AG08395 (cell line): ENCODE data around the gene RNF213.
"Not testable (repeated sequence)": the region's sequence is repeated elsewhere in the genome, so short reads cannot be mapped to it uniquely, and the experiment has no call there.

Experiments used
- DNase-seq: peaks from one replicate; pipeline ENCODE4 v3.0.0; 2012; ENCODE audit warnings: mixed read lengths, low spot score

Gene RNF213

DNA sequence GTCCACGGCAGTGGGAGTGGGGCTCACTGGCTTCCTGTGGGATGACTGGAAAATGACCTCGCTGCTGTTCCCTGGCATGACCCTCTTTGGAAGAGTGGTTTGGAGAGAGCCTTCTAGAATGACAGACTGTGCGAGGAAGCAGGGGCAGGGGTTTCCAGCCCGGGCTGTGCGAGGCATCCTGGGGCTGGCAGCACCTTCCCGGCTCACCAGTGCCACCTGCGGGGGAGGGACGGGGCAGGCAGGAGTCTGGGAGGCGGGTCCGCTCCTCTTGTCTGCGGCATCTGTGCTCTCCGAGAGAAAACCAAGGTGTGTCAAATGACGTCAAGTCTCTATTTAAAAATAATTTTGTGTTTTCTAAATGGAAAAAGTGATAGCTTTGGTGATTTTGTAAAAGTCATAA lies 7.8 kb upstream of the RNF213 start:
- DNase-seq = no peak

DNA sequence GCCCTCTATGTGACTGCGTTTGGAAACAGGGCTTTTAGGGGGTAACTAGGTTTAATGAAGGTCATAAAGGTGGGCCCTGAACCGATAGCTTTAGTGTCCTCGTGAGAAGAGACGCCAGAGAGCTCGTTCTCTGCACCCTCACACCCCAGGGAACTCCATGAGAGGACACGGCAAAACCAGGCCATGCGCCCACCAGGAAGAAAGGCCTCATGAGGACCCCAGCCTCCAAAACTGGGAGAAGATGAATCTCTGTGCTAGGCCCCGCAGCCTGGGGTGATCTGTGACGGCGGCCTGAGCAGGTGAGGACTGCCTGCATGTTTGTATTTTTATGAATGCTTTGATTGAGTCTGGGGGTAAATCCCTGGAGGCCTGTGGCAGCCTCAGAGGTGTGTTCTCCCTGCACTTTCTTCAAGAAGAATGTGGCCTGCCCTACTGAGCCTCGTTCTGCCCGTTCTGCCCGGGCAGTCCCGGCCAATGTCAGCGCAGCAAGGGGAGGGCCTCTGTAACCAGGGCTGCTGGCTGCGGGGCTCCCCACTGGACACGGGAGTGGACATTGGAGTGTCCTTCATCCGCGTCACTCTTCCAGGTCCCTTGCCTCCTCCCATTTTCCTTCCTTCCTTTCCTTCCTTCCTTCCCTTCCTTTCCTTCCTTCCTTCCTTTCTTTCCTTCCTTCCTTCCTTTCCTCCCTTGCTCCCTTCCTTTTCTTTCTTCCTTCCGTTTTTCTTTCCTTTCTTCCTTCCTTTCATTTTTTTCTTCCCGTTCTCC lies 6.8 kb upstream of the RNF213 start:
- no peak for DNase-seq

DNA sequence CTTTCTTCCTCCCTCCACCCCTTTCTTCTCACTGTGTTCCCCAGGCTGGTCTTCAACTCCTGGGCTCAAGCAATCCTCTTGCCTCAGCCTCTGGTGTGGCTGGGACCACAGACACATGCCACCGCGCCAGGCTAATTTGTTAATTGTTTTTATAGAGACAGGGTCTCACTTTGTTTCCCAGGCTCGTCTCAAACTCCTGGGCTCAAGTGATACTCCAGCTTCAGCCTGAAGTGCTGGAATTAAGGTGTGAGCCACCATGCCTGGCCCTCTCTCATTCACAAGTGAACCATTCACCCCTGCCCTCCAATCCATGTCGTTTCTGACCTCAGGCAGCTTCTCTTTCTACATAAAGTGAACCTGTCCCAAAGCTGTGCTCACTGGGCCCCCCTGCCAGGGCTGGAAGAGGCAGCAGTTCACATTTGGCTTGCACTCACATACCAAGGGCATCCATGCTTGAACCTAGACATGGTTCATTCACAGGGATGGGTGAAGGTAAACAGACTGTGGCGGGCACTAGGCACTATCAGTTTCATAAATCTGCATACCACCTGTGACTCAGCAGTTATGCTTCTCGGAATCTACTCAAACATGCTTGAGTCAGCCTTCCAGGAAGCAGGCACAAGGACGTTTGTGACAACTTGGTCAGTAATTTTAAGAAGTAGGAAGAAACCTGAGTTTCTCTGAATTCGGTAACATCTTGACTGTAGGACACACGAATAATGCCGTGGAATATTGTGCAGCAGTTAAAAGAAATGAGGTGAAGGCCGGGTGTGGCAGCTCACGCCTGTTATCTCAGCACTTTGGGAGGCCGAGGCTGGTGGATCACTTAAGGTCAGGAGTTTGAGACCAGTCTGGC lies 6.0 kb upstream of the RNF213 start:
- DNase-seq = peak; percentile 89

DNA sequence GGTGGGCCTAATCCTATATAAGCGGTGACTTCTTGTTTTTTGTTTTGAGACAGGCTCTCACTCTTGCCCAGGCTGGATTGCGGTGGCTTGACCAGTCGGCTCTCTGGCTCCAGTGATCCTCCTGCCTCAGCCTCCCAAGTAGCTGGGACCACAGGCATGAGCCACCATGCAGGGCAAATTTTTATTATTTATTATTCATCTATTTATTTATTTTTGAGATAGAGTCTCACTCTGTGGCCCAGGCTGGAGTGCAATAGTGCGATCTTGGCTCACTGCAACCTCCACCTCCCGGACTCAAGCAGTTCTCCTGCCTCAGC lies 4.7 kb upstream of the RNF213 start:
- DNase-seq = no peak

DNA sequence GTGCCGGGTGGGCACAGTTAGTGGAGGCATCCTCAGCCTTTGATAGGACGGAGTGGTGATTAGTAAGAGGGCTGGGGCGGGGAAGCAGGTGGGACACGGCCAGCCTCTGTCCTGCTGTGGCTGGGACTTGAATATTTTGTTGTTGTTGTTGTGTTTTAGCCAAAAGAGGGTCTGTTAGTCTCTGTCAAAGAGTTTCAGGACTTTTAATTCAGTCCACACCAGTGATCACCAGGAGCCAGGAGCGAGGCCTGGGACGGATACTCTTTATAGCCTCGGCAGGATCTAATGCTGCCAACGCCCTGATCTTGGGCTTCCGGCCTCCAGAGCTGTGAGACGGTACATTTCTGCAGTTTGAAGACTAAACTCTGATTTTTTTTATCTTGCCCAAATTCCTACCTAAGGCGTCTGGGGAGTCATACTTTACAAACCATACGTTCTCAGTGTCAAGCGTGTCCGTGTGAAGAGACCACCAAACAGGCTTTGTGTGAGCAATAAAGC lies 2.9 kb upstream of the RNF213 start:
- no peak for DNase-seq

DNA sequence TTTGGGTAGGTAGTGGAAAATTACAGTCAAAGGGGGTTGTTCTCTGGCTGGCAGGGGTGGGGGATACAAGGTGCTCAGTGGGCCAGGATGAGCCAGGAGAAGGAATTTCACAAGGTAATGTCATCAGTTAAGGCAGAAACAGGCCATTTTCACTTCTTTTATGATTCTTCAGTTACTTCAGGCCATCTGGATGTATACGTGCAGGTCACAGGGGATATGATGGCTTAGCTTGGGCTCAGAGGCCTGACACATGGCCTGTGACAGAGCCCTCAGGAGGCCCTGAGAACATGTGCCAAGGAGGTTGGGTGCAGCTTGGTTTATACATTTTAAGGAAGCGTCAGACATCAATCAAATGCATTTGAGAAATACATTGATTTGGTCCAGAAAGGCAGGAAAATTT lies 2.4 kb upstream of the RNF213 start:
- not testable (repeated sequence) for DNase-seq

DNA sequence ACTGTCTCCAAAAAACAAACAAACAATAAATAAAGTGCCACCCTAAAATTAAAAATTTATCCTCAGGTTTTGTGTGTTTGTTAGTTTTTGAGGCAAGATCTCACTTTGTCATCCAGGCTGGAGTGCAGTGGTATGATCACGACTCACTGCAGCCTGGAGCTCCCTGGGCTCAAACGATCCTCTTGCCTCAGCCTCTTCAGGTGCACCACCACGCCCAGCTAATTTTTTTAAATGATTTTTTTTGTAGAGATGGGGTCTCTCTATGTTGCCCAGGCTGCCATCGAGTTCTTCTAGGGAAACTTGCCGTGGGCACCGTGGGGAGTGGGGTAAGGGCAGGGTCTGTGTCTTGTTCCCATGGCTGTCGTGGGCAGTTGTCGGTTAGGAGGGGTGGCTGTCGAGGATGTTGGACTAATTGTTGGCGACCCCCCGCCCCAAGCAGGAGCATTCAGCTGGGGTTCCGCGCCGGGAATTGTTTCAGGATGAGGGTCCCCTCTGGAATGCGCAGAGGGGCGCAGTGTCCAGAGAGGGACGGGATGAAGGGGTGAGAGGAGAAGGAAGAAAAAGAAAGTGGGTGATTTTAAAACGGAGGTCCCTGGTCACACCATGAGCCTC lies 1.1 kb upstream of the RNF213 start:
- no peak for DNase-seq

DNA sequence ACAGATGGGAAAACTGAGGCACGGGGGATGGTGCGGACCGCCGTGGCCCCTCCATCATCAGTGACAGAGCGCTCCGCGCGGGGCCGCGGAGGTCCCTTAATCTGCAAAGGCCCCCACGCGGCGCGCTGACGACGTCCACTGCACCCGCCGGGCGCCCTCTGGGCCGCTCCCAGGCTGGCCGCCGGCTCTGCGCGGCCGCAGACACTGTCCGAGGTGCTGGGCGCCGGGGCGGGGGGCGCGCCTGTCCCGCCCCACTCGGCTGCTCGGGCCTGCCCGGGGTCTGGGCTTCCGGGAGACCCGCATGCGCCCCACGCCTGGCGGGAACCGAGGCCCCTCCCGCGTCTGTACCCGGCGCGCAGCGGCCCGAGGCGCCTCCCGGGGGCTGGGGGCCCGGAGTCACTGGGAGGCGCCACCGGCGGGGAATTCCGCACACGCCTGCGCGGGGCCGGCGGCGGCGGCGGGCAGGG lies 550 bp upstream of the RNF213 start:
- peak; percentile 94 for DNase-seq

DNA sequence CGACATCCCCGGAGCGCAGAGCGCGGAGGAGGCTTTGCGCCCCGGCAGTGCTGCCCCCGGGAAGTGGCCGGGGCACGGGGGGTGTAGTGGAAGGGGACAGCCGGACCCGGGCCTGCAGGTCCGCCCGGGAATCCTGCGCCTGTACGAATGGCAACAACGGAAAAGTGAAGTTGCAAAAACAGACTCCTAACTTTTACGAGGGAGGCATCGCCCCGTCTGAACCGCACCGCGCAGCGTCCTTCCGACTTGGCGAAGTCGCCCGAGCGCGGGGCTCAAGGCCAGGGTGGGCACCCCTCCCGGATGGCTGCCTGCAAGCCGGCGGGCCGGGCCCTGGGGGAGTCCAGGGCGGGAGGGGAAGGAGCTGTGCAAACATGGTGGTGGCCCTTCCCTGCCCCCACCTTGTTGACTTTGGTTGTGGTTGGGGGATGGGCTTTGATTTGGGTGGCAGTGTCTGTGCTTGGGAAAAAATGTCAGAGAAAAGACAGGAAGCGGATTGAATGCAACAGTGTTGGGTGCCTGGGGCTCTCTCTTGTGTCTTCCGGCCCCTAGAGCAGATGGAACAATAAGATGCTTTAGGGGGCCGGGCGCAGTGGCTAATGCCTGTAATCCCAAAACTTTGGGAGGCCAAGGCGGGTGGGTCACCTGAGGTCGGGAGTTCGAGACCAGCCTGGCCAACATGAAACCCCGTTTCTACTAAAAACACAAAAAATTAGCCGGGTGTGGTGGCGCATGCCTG lies 675 bp downstream of the RNF213 start:
- peak; percentile 34 for DNase-seq

DNA sequence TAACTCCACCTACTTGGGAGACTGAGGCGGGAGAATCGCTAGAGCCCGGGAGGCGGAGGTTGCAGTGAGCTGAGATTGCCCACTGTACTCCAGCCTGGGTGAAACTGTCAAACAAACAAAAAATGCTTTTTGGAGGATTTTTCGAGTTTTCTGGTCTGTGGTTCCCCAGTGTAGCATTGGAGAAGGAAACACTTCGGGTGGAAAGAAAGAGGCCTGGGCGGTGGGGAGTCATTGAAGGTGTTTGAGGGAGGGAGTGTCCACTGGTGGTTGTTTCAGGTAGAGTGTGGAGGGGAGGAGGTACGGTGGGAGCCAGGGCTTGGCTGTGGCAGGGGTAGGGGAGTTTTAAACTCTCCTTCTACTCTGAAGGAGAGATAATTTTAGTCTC lies 1.2 kb downstream of the RNF213 start:
- no peak for DNase-seq

DNA sequence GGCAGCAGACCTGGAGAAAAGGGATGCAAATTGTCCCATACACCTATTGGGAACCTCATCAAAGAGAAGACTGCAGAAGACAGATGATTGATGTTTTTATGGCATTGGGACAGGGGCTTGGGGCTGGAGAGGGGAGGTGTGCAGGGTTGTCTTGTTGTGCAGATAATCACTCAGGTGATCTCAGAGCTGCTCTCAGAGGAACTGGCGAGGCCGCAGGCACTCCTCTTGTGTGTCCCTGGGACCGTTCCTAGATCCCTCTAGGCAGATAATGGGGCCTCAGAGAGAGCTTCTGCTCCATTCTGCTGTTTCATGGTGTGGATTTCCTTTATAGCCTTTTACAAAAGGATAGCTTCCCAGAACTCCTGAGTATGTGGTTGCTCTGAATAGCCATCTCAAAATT lies 1.6 kb downstream of the RNF213 start:
- no peak for DNase-seq

DNA sequence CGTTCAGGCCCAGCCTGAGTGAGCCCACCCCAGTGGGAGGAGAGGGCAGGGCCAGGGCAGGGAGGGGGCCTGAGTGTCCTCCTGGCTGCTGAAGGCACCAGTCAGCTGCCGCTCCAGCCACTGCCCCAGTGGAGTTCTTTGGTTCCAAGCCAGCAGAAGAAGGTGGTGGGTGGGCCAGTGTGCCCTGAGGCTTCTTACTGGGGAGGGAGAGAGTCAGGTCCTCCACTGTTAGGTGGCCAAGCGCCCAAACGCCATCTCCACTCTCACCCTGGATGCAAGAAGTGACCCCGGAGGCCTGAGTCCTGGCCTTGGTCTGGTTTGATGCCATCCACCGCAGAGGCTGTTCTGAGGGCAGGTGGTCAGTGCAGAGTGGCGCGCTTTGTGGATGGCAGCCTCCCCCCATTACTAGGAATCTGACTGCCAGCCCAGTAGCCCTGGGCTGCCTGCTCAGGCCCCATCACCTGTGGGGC lies 2.2 kb downstream of the RNF213 start:
- no peak for DNase-seq

DNA sequence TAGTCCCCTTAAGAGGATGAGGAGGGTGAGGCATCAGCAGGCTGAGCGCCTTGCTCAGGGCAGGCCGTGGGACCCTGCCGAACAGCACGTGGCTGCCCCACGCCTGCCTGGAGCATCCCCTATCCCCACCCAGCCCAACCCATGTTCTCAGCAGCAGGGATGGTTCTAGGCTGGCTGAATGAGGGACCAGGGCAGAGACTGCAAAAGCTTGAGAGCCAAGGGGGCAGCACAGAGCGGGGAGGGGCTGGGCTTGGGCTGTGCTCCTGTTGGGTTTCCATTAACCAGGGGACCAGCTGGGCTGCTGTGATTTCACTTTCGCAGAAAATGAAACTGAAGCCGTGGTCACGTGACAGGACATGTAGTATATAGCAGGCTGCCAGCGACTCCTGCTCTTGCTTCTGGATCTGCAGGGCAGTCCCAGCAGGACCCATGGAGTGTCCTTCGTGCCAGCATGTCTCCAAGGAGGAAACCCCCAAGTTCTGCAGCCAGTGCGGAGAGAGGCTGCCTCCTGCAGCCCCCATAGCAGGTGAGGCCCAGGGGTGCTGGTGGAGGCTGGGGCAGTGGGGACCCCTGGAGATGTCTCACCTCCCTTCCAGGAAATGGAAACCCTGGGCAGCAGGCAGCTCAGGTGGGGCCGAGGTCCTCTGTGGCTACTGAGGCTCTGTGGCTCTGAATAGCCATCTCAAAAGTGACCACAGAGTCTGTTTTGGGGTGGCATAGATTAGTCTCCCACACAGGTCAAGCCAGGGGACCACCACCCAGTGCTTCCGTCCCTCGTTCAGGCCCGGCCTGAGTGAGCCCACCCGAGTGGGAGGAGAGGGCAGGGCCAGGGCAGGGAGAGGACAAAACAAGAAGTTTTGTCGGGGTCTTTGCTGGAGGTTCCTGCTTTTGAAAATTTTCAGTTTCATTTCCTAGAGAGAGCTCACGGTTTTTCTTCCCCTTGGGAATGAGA lies 2.9 kb downstream of the RNF213 start:
- peak; percentile 86 for DNase-seq

DNA sequence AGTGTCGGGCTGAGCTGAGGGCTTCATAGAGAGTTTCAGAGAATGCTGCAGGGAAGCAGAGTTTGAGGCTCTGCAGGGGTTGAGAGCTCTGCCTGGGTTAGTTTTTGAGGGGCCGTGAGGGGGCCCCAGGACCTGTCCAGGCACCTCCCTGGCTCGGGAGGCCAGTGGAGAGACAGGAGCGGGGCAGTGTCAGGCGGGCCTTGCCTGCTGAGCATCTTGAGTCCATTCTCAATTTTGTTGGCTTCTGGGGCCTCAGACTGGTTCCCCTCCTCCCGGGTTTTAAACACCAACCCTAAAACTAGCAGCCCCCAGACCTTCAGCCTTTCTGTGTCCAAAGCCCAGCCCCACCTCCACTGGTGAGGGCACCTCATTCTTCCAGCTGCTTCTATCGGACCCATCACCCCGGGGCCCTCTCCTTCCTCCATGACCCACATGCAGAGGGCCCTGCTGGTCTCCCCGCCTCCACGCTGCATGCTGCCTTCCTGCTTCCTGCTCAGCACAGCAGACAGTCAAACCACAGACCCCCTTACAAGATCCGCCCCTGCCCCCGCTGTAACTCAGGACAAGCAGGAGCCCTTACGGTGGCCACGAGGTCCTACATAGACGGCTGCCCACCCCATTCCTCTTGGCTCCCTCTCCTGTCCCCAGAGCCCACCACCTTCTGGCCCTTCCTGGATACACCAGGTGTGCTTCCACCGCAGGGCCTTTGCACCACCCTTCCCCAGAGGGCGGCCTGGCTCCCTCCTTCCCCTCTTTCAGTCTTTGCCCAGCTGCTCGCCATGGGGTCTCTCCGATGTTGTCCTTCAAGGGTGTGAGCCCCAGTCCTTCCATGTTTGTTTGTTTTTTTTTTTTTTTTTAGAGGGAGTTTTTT lies 3.8 kb downstream of the RNF213 start:
- DNase-seq = no peak

DNA sequence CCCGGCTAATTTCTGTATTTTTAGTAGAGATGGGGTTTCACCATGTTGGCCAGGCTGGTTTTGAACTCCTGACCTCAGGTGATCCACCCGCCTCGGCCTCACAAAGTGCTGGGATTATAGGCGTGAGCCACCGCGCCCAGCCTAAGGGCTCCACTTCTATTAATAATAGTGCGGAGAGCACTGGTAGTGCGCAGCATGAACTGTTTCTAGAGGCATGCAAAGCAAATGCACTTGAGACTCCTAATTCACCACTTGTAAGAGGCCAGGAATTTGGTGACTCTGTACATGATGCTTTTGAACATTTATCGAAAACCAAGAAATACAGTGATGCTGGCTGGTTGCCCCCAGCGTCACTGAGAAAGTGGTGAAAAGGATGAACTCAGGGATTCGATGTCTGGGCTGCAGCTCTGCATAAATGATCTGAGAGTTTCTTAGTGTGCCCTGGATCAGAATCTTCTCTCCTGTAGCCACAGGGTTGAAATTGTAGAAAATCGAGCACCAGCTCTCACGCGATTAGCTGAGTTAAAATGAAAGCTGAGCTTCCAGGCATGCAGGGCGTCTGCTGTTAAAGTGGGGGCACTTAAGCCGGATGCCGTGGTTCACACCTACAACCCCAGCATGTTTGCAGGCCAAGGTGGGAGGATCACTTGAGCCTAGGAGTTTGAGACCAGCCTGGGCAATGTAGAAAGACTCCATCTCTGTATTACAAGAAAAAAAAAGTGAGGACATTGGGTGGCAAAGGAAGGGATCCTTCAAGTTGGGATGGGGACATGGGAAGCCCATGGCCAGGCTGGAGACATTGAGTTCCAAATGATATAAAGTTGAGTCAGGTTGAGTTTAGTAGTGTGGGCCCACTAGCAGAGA lies 4.8 kb downstream of the RNF213 start:
- no peak for DNase-seq

DNA sequence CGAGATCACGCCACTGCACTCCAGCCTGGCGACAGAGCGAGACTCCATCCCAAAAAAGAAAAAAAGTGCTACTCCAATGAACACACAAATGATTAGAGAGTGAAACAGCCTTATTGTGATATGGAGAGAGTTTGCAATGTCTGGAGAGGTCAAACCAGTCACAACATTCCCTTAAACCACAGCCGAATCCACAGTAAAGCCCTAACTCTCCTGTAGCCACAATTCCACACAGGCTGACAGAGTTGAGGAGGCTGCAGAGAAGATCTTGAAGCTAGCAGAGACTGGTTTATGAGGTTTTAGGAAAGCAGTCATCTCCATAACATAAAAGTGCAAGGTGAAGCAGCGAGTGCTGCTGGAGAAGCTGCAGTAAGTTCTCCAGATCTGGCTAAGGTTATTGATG lies 6.7 kb downstream of the RNF213 start:
- DNase-seq = no peak

DNA sequence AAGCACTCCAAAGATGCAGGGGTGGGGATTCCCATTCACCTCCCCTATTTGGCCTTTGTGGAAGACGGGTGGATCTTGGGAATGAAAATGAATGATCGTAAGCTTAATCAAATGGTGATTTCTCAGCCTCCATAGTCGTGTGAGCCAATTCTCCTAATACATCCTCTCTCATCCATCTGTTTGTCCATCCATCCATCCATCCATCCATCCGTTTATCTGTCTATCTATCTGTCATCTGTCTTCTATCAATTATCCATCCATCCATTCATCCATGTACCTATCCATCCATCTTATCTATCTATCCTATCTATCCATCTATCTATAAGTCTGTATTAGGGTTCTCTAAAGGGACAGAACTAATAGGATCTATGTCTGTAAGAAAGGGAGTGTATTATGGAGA lies 7.8 kb downstream of the RNF213 start:
- no peak for DNase-seq

DNA sequence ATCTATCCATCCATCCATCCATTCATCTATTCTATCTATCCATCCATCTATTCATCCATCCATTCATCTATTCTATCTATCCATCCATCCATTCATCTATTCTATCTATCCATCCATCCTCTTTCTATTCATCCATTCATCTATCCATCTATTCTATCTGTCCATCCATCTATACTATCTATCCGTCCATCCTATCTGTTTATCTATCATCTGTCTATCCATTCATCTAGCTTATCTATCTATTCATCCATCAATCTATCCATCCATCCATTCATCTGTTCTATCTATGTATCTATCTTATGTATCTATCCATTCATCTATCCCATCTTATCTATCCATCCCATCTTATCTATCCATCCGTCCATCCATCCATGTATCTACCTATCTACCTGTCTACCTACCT lies 8.8 kb downstream of the RNF213 start:
- DNase-seq = no peak

DNA sequence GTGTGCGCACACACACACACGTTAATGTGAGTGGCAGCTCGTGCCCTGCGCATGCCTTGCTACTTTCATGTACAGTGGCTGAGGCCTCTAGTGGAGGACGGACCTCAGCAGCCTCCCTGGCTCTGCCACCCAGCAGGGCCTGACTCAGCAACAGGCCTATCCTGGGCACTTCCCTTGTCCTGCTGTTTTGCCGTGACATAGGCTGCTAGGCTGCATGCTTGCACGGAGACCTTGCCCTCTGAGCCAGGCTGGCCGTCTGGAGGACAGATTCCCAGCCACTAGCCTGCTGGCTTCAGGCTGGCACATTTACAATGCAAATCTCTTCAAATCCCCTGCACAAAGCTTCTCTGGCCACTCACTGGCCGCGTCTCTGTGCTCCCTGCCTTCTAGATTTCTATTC lies 9.5 kb downstream of the RNF213 start:
- no peak for DNase-seq
